A549 (cell line): ENCODE data around the gene OTOG. TPM values are rescaled to one million over a fixed set of nuclear protein-coding genes. Genes with fewer than 3 reads are reported as not detected.

Experiments used
- ATAC-seq, 2 experiments: fragments of 200-7000 bp in 1 of 2; fragments of >200 bp in 1 of 2; cut with Nextera tagmentation in 1 of 2; cut with Tn5 transposase in 1 of 2; 3 replicates each; pipeline versions ENCODE4 v1.8.0 to v1.9.1; 2018 to 2020; ENCODE audit warnings: mild to moderate bottlenecking in 1 of 2, moderate library complexity in 1 of 2
- CTCF ChIA-PET: fragments of 300-600 bp; sonication (Branson Sonifier 250); formaldehyde crosslinking; extraction: SDS; loops from one replicate; lab custom pipeline; 2021; ENCODE audit warnings: antibody characterized with exemption, inconsistent platforms; lab: Yijun Ruan, JAX
- POLR2A ChIA-PET: fragments of 350-600 bp; formaldehyde crosslinking; extraction: SDS; loops from one replicate; lab custom pipeline; 2021; ENCODE audit warnings: antibody characterized with exemption, inconsistent platforms; lab: Yijun Ruan, JAX
- DNase-seq, 2 experiments: peaks; one replicate each; pipeline versions ENCODE4 v3.0.0 to v3.0.0-alpha.2; 2011 to 2016; ENCODE audit warnings: low read depth in 1 of 2, low spot score in 1 of 2
- FAIRE-seq: peaks from 2 replicates; lab custom pipeline; 2011; peaks lifted over from hg19 to GRCh38; lab: Jason Lieb, UNC
- H3K27ac ChIP-seq, 2 experiments: fragments of >200 bp; sonication (Bioruptor Twin); formaldehyde crosslinking; 3 replicates each; pipeline ENCODE4 v1.5.1; 2016 to 2017
- H3K4me1 ChIP-seq: fragments of >200 bp; sonication (Bioruptor Twin); formaldehyde crosslinking; 3 replicates; pipeline ENCODE4 v1.6.1; 2016
- H3K4me2 ChIP-seq: fragments of >200 bp; sonication (Bioruptor Twin); formaldehyde crosslinking; 3 replicates; pipeline ENCODE4 v1.6.1; 2016
- H3K4me3 ChIP-seq: fragments of >200 bp; sonication (Bioruptor Twin); formaldehyde crosslinking; 3 replicates; pipeline ENCODE4 v1.5.1; 2016
- H3K9me3 ChIP-seq: fragments of >200 bp; sonication (Bioruptor Twin); formaldehyde crosslinking; 3 replicates; pipeline ENCODE4 v1.6.1; 2016
- BCL3 ChIP-seq: fragments of >200 bp; sonication (Bioruptor Twin); formaldehyde crosslinking; IDR thresholded peaks from 3 replicates; pipeline ENCODE4 v1.6.1; 2016
- BHLHE40 ChIP-seq: IDR thresholded peaks from 2 replicates; pipeline ENCODE4 v1.6.1; 2012; ENCODE audit warnings: low read depth, low read length, inconsistent platforms
- CHD2 ChIP-seq: fragments of 150-350 bp; IDR thresholded peaks from 2 replicates; pipeline ENCODE4 v1.6.1; 2014; ENCODE audit warnings: low read length; ENCODE audit not compliant: partially characterized antibody
- CTCF ChIP-seq: fragments of >200 bp; sonication (Bioruptor Twin); formaldehyde crosslinking; IDR thresholded peaks from 3 replicates; pipeline ENCODE4 v1.5.1; 2016
- EP300 ChIP-seq, 2 experiments: fragments of >200 bp; sonication (Bioruptor Twin); formaldehyde crosslinking; IDR thresholded peaks; 2 replicates in 1 of 2; 3 replicates in 1 of 2; pipeline ENCODE4 v1.6.1; 2016 to 2017
- JUN ChIP-seq, 2 experiments: fragments of >200 bp; sonication (Bioruptor Twin); formaldehyde crosslinking; IDR thresholded peaks; 2 replicates in 1 of 2; 3 replicates in 1 of 2; pipeline ENCODE4 v1.6.1; 2016 to 2017
- JUNB ChIP-seq: fragments of >200 bp; sonication (Bioruptor Twin); formaldehyde crosslinking; IDR thresholded peaks from 2 replicates; pipeline ENCODE4 v1.6.1; 2016
- MYC ChIP-seq: IDR thresholded peaks from 2 replicates; pipeline ENCODE4 v1.6.1; 2012; ENCODE audit warnings: mild to moderate bottlenecking, inconsistent platforms, low read length, improper control_type of control experiment, borderline replicate concordance
- RAD21 ChIP-seq, 2 experiments: fragments of >200 bp in 1 of 2; sonication (Bioruptor Twin) in 1 of 2; formaldehyde crosslinking in 1 of 2; IDR thresholded peaks in 1 of 2; conservative IDR thresholded peaks in 1 of 2; 2 replicates in 1 of 2; 3 replicates in 1 of 2; pipeline ENCODE4 v1.6.1; 2012 to 2018; ENCODE audit warnings: inconsistent platforms in 1 of 2
- SMC3 ChIP-seq: fragments of >200 bp; sonication (Bioruptor Twin); formaldehyde crosslinking; IDR thresholded peaks from 3 replicates; pipeline ENCODE4 v1.6.1; 2018; ENCODE audit warnings: inconsistent platforms
- TFCP2L1 ChIP-seq: fragments of 250-450 bp; sonication (Bioruptor Pico); IDR thresholded peaks from 2 replicates; pipeline ENCODE4 v1.5.0; 2021; ENCODE audit warnings: mild to moderate bottlenecking
- TP53 ChIP-seq: fragments of 250-450 bp; sonication (Bioruptor Pico); IDR thresholded peaks from 2 replicates; pipeline ENCODE4 v1.5.0; 2021; ENCODE audit warnings: mild to moderate bottlenecking, moderate library complexity
- USF2 ChIP-seq: fragments of 450-650 bp; IDR thresholded peaks from 2 replicates; pipeline ENCODE4 v1.6.1; 2014; ENCODE audit warnings: antibody characterized with exemption
- ZFP36 ChIP-seq: fragments of 450-650 bp; IDR thresholded peaks from 2 replicates; pipeline ENCODE4 v1.6.1; 2014; ENCODE audit warnings: borderline replicate concordance; ENCODE audit not compliant: partially characterized antibody
- ZNF302 ChIP-seq: fragments of 250-450 bp; sonication (Bioruptor Pico); IDR thresholded peaks from 2 replicates; pipeline ENCODE4 v1.9.0; 2021; ENCODE audit warnings: inconsistent platforms, mild to moderate bottlenecking, moderate library complexity
- WGBS: methylation state at CpG from one replicate; pipeline ENCODE4 v1.1.6; 2017; ENCODE audit errors: missing lambda C conversion rate; 5-methylcytosine and 5-hydroxymethylcytosine counted together
- polyA plus RNA-seq, 4 experiments: library from polyadenylated mRNA; depleted of rRNA in 3 of 4; stranded (reverse); fragments of >200 nt; fragmentation: RNase III in 1 of 4; extraction: RNeasy Plus Mini Kit Qiagen cat#74134 plus additional on column Dnase treatment in 1 of 4; gene quantifications; 2 replicates in 3 of 4; 3 replicates in 1 of 4; pipeline ENCODE4 v1.2.3, GENCODE V29; 2011 to 2017
- TF ChIP-seq, protein P1 (sequence below): IDR thresholded peaks from 2 replicates; pipeline ENCODE4 v1.6.1; 2012
- TF ChIP-seq, protein P2 (sequence below): fragments of >200 bp; sonication (Bioruptor Twin); formaldehyde crosslinking; IDR thresholded peaks from 2 replicates; pipeline ENCODE4 v1.6.1; 2016
- TF ChIP-seq, protein P3 (sequence below): IDR thresholded peaks from 2 replicates; pipeline ENCODE4 v1.6.1; 2012

The OTOG gene
- polyA plus RNA-seq, 2 of the 4 experiments (the other 2 are of a cell fraction) = not detected

- TF ChIP-seq BHLHE40 = no peak
- TF ChIP-seq, all 56 proteins: peak for 0
Measured at GRCh38 chr11:17650127-17650911, 103.3 kb downstream of the OTOG start (continued).

DNA sequence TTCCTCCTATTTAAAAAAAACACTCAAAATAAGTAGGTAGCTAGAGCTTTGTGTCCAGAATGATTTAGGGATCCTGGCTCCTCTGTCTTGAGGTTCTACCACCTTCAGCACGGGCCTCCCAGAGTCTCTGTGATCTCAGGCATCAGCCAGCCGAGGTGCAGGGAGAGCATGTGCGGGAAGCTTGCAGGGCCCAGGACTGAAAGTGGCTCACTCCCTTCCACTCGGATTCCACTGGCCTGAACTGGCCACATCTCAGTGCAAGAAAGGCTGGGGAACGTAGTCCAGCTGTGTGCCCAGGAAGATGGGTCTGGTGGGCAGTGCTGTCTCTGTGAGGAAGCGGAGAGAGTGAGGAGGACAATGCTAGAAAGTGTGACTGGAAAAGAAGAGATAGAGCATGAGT is 104.0 kb downstream of the OTOG start:
- TF ChIP-seq RAD21 (conservative IDR thresholded peaks at IDR 0.05 in 1 of 2, IDR thresholded peaks at IDR 0.05 in 1 of 2) (no peak), EP300 (IDR thresholded peaks at IDR 0.05) (no peak), CTCF (no peak), CHD2 (no peak), USF2 (no peak), TP53 (CRISPR knock-in tag) (no peak), JUN (IDR thresholded peaks at IDR 0.05) (no peak), ZNF302 (CRISPR knock-in tag) (no peak), BCL3 (no peak), TFCP2L1 (CRISPR knock-in tag) (no peak), MYC (no peak)
- TF ChIP-seq, protein P1, sequence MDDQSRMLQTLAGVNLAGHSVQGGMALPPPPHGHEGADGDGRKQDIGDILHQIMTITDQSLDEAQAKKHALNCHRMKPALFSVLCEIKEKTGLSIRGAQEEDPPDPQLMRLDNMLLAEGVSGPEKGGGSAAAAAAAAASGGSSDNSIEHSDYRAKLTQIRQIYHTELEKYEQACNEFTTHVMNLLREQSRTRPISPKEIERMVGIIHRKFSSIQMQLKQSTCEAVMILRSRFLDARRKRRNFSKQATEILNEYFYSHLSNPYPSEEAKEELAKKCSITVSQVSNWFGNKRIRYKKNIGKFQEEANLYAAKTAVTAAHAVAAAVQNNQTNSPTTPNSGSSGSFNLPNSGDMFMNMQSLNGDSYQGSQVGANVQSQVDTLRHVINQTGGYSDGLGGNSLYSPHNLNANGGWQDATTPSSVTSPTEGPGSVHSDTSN = no peak
- TF ChIP-seq, protein P2, sequence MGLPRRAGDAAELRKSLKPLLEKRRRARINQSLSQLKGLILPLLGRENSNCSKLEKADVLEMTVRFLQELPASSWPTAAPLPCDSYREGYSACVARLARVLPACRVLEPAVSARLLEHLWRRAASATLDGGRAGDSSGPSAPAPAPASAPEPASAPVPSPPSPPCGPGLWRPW = no peak
- TF ChIP-seq, protein P3, sequence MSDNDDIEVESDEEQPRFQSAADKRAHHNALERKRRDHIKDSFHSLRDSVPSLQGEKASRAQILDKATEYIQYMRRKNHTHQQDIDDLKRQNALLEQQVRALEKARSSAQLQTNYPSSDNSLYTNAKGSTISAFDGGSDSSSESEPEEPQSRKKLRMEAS = no peak
- no peak overlapping the region for H3K27ac ChIP-seq
- no peaks in the 10 kb centered on the region for H3K4me1 ChIP-seq
- ATAC-seq (no peak), DNase-seq (no peak), FAIRE-seq (no peak)
- H3K4me3 ChIP-seq = no peak overlapping the region
- H3K4me2 ChIP-seq = no peak overlapping the region
- H3K9me3 ChIP-seq = peaks cover 22% of the 10 kb centered on the region
- POLR2A ChIA-PET = no interaction called here
- 27% methylated on average over 6 of the region's 6 CpGs for WGBS
- CTCF ChIA-PET = interaction anchor here (1.4 kb wide), 1 partner anchor 22 kb away, joined by 3 read pairs; no protein-coding TSS in a partner anchor

GRCh38 chr11:17651681-17652080 is 104.6 kb downstream of the OTOG start:
- Histone ChIP-seq H3K9me3 (peaks cover 28% of the 10 kb centered on the region), H3K4me1 (no peaks in the 10 kb centered on the region), H3K4me3 (no peak overlapping the region), H3K27ac (no peak overlapping the region), H3K4me2 (no peak overlapping the region)
- no peak for ATAC-seq
- no peak for FAIRE-seq
- POLR2A ChIA-PET = no interaction called here
- 13% methylated on average over 4 of the region's 5 CpGs for WGBS
- CTCF ChIA-PET = interaction anchor here (1.4 kb wide), 1 partner anchor 22 kb away, joined by 3 read pairs; no protein-coding TSS in a partner anchor
- TF ChIP-seq JUNB (no peak), RAD21 (conservative IDR thresholded peaks at IDR 0.05 in 1 of 2, IDR thresholded peaks at IDR 0.05 in 1 of 2) (no peak), ZFP36 (no peak), CHD2 (no peak), SMC3 (no peak)
- no peak for DNase-seq
